IPS-18c (cell line): ENCODE data around the gene DAZAP1.

Experiments
- H3K4me3 ChIP-seq: 2 replicates; pipeline ENCODE4 v1.7.0; 2013; ENCODE audit warnings: low read depth, mild to moderate bottlenecking, low read length, moderate library complexity; ENCODE audit not compliant: insufficient read depth
- H3K9me3 ChIP-seq: one replicate; pipeline ENCODE4 v1.6.1; 2013; ENCODE audit warnings: mild to moderate bottlenecking, low read length, moderate library complexity; ENCODE audit not compliant: control insufficient read depth, insufficient read depth

The DAZAP1 gene

DNA sequence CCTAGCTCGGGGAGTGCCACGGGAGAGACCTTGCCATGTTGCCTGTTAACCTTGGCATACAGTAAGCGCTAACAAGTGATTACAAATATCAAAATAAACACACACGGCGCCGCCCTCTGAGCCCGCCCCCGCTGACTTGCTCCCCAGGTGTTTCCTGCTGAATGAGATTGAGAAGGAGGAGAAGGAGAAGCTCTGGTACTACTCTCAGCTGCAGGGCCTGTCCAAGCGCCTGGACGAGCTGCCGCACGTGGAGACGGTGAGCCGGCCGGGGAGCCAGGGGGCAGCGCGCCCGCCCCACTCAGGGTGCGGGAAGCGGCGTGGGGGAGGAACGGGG, 47.6 kb downstream of the DAZAP1 start:
- H3K9me3 ChIP-seq: peaks cover 2% of the 10 kb centered on the region
- peak overlapping the region; percentile 20; the same call in 1 of the 2 replicates for H3K4me3 ChIP-seq

DNA sequence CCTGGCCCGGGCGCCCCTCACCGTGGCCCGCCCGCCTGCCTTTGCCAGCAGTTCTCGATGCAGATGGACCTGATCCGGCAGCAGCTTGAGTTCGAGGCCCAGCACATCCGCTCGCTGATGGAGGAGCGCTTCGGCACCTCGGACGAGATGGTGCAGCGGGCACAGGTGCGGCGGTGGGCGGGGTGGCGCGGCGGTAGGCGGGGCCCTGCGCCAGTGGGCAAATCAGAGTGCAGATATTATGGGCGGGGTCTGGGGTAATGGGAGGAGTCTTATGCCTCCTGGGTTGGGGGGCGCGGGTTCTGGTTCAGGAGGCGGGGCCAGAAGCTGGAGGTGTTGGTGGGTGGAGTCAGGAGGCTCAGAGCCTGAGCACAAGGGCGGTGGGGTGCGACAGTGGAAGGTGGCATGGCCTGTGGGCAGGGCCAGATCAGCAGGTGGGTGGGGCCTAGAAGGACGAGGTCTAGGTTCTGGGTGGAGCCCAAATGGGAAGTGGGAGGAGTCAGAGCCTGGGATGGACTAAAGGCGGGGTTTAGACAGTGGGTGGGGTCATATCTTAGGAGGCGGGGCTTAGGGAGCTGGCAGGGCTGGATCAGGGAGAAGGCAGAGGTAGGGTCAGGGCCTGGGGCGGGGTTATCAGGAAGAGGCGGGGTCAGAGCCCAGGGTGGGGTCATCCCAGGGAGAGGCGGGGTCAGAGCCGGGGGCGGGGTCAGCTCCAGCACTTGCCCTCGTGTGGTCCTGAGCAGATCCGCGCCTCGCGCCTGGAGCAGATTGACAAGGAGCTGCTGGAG, 48.1 kb downstream of the DAZAP1 start:
- peak overlapping the region; percentile 20; the same call in 1 of the 2 replicates for H3K4me3 ChIP-seq

DNA sequence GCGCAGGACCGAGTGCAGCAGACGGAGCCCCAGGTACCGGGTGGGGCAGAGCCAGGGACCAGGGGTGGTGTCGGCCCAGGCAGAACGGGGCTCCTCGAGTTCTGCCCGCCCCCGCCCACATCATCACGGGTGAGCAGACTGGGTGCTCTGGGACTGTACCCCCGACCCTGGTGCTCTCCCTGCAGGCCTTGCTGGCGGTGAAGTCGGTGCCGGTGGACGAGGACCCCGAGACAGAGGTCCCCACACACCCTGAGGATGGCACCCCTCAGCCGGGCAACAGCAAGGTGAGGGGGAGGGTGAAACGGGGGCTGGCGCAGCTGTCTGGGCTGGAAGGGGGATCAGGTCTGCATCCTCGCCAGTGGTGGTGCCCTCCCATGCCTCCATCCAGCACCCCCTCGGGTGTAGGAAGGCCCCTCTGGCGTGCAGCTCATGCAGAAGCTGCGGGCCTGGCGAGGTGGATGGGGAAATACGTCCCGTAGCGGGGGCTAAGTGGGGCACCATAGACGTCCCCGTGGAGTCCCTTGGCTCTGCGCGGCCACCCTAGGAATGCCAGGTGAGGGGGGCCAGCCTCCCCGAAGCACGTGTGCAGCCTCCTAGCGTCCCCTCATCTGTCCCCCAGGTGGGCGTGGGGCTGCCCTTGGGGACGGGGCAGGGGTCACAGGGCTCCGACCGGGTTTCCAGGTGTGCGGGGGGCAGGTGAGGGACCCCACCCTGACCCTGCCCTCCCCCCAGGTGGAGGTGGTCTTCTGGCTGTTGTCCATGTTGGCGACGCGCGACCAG, 48.9 kb downstream of the DAZAP1 start:
- Histone ChIP-seq H3K4me3 (no peak overlapping the region), H3K9me3 (peaks cover 2% of the 10 kb centered on the region)

More for the DNA sequence above, 48.1 kb downstream of the DAZAP1 start:
- H3K9me3 ChIP-seq: peaks cover 2% of the 10 kb centered on the region

DNA sequence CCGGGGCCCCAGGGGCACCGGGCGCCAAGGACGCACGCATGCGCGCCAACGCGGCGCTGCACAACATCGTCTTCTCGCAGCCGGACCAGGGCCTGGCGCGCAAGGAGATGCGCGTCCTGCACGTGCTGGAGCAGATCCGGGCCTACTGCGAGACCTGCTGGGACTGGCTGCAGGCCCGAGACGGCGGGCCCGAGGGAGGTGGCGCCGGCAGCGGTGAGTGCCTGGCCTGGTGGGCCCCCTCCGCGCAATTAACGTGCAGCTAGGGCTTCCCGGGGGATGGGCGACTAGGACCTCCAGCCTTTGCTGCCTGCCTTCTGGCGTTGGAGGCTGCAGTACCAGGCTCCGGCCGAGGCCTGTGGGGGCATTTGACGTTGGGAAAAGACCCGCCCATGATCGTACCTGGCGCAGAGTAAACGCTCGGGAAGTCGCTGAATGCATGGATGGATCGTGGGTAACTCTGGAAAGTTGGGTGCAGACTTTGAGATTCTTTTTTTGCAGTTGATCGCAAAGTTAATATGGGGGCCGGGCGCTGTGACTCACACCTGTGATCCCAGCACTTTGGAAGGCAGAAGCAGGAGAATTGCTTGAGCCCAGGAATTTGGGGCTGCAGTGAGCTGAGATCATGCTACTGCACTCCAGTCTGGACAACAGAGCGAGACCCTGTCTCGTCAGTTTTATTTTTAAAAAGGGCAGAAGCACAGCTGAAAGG, 49.8 kb downstream of the DAZAP1 start:
- Histone ChIP-seq H3K9me3 (peaks cover 2% of the 10 kb centered on the region), H3K4me3 (no peak overlapping the region; the same call in 1 of the 2 replicates)

DNA sequence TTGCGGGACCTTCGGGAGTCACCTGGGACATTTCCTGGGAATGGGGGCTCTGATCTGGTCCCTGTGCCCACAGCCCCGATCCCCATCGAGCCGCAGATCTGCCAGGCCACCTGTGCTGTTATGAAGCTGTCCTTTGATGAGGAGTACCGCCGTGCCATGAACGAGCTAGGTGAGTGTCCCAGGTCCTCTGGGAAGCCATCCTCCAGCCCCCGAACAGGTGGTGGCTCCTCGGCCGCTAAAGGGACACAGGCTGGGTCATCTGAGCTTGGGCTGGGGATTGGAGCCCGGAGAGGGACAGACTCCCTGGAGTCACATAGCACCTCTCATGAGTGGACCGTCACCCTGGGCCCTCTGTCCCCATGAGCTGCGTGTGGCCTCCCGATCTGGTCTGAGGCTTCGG, 50.5 kb downstream of the DAZAP1 start:
- no peak overlapping the region for H3K4me3 ChIP-seq

DNA sequence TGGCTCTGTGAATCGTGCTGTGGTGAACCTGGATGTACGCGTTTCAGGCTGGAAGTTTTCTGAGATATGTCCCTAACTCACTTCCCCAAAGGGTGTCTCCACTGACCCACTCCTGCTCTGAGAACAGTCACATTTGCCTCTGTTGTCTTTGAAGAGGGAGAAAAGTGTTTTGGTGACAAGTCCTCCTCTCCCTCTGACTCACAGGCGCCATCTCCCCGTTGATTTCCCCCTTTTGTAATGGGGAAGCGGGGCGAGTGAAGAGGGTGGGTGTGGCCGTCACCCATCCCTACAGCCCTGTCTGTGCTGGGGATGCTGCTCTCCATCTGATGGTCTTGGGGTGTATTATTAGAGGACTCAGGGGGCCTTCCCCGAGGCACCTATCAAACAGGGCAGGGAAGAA, 52.1 kb downstream of the DAZAP1 start:
- no peak overlapping the region for H3K4me3 ChIP-seq
- H3K9me3 ChIP-seq: peaks cover 2% of the 10 kb centered on the region

More for the DNA sequence above, 50.5 kb downstream of the DAZAP1 start:
- H3K9me3 ChIP-seq: peaks cover 2% of the 10 kb centered on the region

DNA sequence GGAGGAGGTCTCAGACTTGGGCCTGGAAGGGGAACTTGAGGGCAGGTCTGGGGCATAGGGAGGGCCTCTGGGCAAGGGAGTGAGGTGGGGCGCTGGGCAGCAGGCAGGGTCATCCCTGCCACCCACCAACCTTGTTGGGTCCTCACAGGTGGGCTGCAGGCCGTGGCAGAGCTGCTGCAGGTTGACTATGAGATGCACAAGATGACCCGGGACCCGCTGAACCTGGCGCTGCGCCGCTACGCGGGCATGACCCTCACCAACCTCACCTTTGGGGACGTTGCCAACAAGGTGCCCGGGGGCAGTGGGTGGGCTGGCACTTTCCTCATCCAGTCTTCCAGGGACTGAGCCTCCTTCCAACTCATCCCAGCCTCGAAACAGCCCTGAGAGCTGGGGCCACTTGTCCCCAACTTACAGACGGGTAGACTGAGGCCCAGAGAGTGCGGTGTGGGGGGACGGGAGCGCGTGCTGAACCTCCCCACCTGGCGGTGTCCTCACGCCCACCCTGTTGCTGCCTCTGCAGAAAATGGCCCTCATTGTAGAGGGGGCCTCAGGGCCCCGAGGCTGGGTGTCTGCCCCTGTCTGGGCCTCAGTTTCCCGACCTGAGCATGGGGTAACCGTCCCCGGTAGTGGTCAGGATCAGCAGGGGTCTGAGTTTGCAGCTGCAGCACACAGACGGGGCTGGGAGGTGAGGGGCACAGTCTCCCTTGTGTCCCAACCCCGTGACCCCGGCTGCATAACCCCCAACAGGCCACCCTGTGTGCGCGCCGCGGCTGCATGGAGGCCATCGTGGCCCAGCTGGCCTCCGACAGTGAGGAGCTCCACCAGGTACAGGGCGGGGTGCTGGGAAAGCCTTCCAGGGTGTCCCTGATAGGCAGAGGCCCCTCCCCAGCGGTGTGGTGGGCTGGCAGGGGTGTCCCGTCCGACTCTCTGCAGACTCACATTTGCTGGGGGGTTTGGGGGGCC, 52.9 kb downstream of the DAZAP1 start:
- Histone ChIP-seq H3K4me3 (no peak overlapping the region), H3K9me3 (peaks cover 2% of the 10 kb centered on the region)

DNA sequence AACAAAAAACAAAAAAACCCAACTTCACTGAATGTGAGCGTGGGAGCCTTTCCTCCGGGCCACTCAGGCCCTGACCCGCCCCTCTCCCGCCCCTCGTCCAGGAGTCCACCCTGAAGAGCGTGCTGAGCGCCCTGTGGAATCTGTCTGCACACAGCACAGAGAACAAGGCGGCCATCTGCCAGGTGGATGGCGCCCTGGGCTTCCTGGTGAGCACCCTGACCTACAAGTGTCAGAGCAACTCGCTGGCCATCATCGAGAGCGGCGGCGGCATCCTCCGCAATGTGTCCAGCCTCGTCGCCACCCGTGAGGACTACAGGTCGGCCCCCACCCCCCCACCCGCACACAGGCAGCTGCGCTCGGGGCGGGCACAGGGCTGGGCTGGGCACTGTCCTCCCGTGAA, 54.5 kb downstream of the DAZAP1 start:
- no peak overlapping the region for H3K4me3 ChIP-seq

DNA sequence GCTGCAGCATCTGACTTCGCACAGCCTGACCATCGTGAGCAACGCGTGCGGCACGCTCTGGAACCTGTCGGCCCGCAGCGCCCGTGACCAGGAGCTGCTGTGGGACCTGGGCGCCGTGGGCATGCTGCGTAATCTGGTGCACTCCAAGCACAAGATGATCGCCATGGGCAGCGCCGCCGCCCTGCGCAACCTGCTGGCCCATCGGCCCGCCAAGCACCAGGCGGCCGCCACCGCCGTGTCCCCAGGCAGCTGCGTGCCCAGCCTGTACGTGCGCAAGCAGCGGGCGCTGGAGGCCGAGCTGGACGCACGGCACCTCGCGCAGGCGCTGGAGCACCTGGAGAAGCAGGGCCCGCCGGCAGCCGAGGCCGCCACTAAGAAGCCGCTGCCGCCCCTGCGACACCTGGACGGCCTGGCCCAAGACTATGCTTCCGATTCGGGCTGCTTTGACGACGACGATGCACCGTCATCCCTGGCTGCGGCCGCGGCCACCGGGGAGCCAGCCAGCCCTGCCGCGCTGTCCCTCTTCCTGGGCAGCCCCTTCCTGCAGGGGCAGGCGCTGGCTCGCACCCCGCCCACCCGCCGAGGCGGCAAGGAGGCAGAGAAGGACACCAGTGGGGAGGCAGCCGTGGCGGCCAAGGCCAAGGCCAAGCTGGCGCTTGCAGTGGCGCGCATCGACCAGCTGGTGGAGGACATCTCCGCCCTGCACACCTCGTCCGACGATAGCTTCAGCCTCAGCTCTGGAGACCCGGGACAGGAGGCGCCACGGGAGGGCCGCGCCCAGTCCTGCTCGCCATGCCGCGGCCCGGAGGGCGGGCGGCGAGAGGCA, 58.0 kb downstream of the DAZAP1 start:
- H3K9me3 ChIP-seq: peaks cover 4% of the 10 kb centered on the region
- H3K4me3 ChIP-seq: no peak overlapping the region

More for the DNA sequence above, 54.5 kb downstream of the DAZAP1 start:
- peaks cover 4% of the 10 kb centered on the region for H3K9me3 ChIP-seq

DNA sequence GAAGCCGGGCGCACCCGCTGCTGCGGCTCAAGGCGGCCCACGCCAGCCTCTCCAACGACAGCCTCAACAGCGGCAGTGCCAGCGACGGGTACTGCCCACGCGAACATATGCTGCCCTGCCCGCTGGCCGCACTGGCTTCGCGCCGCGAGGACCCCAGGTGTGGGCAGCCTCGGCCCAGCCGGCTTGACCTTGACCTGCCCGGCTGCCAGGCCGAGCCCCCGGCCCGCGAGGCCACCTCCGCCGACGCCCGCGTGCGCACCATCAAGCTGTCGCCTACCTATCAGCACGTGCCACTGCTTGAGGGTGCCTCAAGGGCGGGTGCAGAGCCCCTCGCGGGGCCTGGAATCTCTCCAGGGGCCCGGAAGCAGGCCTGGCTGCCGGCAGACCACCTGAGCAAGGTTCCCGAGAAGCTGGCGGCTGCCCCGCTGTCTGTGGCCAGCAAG, 58.7 kb downstream of the DAZAP1 start:
- peak overlapping the region; percentile 9; the same call in 1 of the 2 replicates for H3K4me3 ChIP-seq
- H3K9me3 ChIP-seq: peaks cover 4% of the 10 kb centered on the region

DNA sequence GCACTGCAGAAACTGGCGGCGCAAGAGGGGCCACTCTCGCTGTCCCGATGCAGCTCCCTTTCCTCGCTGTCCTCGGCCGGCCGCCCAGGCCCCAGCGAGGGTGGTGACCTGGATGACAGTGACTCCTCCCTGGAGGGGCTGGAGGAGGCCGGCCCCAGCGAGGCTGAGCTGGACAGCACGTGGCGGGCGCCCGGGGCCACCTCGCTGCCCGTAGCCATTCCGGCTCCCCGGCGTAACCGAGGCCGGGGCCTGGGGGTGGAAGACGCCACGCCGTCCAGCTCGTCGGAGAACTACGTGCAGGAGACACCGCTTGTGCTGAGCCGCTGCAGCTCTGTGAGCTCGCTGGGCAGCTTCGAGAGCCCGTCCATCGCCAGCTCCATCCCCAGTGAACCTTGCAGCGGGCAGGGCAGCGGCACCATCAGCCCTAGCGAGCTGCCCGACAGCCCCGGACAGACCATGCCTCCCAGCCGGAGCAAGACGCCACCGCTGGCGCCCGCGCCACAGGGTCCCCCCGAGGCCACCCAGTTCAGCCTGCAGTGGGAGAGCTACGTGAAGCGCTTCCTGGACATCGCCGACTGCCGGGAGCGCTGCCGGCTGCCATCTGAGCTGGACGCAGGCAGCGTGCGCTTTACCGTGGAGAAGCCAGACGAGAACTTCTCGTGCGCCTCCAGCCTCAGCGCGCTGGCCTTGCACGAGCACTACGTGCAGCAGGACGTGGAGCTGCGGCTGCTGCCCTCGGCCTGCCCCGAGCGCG, 59.3 kb downstream of the DAZAP1 start:
- Histone ChIP-seq H3K4me3 (peak overlapping the region; percentile 40), H3K9me3 (peaks cover 4% of the 10 kb centered on the region)

DNA sequence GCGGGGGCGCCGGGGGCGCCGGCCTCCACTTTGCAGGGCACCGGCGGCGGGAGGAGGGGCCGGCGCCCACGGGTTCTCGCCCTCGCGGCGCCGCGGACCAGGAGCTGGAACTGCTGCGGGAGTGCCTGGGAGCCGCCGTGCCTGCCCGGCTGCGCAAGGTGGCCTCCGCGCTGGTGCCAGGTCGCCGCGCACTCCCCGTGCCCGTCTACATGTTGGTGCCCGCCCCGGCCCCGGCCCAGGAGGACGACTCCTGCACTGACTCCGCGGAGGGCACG, 59.8 kb downstream of the DAZAP1 start:
- Histone ChIP-seq H3K4me3 (peak overlapping the region; percentile 40), H3K9me3 (peaks cover 4% of the 10 kb centered on the region)

DNA sequence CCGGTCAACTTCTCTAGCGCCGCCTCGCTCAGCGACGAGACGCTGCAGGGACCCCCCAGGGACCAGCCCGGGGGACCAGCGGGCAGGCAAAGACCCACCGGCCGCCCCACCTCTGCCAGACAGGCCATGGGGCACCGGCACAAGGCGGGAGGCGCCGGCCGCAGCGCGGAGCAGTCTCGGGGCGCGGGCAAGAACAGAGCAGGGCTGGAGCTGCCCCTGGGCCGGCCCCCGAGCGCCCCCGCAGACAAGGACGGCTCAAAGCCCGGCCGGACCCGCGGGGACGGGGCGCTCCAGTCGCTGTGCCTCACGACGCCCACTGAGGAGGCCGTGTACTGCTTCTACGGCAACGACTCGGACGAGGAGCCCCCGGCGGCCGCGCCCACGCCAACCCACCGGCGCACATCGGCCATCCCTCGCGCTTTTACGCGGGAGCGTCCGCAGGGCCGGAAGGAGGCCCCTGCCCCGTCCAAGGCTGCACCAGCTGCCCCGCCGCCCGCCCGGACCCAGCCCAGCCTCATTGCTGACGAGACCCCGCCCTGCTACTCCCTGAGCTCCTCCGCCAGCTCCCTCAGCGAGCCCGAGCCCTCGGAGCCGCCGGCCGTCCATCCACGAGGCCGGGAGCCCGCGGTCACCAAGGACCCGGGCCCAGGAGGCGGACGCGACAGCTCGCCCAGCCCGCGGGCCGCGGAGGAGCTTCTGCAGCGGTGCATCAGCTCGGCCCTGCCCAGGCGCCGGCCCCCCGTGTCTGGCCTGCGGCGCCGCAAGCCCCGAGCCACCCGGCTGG, 60.3 kb downstream of the DAZAP1 start:
- Histone ChIP-seq H3K4me3 (peak overlapping the region; percentile 40; the same call in 1 of the 2 replicates), H3K9me3 (peaks cover 4% of the 10 kb centered on the region)

DNA sequence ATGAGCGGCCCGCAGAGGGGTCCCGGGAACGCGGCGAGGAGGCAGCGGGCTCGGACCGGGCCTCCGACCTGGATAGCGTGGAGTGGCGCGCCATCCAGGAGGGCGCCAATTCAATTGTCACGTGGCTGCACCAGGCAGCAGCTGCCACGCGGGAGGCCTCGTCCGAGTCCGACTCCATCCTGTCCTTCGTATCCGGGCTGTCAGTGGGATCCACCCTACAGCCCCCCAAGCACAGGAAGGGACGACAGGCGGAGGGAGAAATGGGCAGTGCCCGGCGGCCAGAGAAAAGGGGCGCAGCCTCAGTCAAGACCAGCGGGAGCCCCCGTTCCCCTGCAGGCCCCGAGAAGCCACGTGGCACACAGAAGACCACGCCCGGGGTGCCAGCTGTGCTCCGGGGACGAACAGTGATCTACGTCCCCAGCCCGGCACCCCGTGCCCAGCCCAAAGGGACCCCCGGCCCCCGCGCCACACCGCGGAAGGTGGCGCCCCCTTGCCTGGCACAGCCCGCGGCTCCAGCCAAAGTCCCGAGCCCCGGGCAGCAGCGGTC, 61.0 kb downstream of the DAZAP1 start:
- Histone ChIP-seq H3K4me3 (no peak overlapping the region), H3K9me3 (peaks cover 4% of the 10 kb centered on the region)
